CMK (cell line): ENCODE data around the gene NKX2-3.

Source experiments
- DNase-seq: peaks from one replicate; pipeline ENCODE4 v3.0.0-alpha.2; 2010; ENCODE audit warnings: low read depth

The NKX2-3 gene

GRCh38 chr10:99583687-99584086 is 50.9 kb downstream of the NKX2-3 start:
- DNase-seq = no peak
